Measurements from ENCODE around the gene NLE1.

- TF ChIP-seq POLR2A (IDR thresholded peaks at IDR 0.05; ENCODE audit: low read depth, low read length) (no peak), TAF1 (IDR thresholded peaks at IDR 0.05; ENCODE audit: low read depth, low read length) (no peak)
Observed at GRCh38 chr17:35147375-35147905, 5.3 kb upstream of the NLE1 start, which contains the start of gene UNC45B.
